Endodermal cell (in vitro differentiated cells): ENCODE data around the gene ZCCHC14. TPM values are rescaled to one million over a fixed set of nuclear protein-coding genes. Genes with fewer than 3 reads are reported as not detected.

ENCODE experiments used
- DNase-seq: peaks from one replicate; pipeline ENCODE4 v3.0.0-alpha.2; 2017
- H3K27ac ChIP-seq: 2 replicates; pipeline ENCODE4 v1.5.1; 2013; ENCODE audit warnings: mild to moderate bottlenecking, low read depth, low read length, moderate library complexity
- H3K27me3 ChIP-seq: 2 replicates; pipeline ENCODE4 v1.6.1; 2013; ENCODE audit warnings: mild to moderate bottlenecking, low read length, moderate library complexity; ENCODE audit not compliant: insufficient read depth, control insufficient read depth, poor library complexity, severe bottlenecking
- H3K36me3 ChIP-seq: 2 replicates; pipeline ENCODE4 v1.7.0; 2013; ENCODE audit warnings: mild to moderate bottlenecking, low read length, moderate library complexity; ENCODE audit not compliant: control insufficient read depth, insufficient read depth
- H3K4me1 ChIP-seq: one replicate; pipeline ENCODE4 v1.7.0; 2013; ENCODE audit warnings: low read length; ENCODE audit not compliant: control insufficient read depth, insufficient read depth
- H3K4me3 ChIP-seq: 2 replicates; pipeline ENCODE4 v1.5.1; 2013; ENCODE audit warnings: mild to moderate bottlenecking, low read length, moderate library complexity
- H3K9ac ChIP-seq: 2 replicates; pipeline ENCODE4 v1.6.1; 2013; ENCODE audit warnings: mild to moderate bottlenecking, low read length, moderate library complexity; ENCODE audit not compliant: poor library complexity, severe bottlenecking; ENCODE audit errors: extremely low read depth
- H3K9me3 ChIP-seq: 2 replicates; pipeline ENCODE4 v1.6.1; 2013; ENCODE audit warnings: mild to moderate bottlenecking, low read length, moderate library complexity; ENCODE audit not compliant: control insufficient read depth
- H3K27ac Mint-ChIP-seq: 2 replicates; pipeline ENCODE4 v1.8.0; 2020; ENCODE audit warnings: mixed read lengths
- H3K27me3 Mint-ChIP-seq: 2 replicates; pipeline ENCODE4 v1.8.0; 2021; ENCODE audit warnings: mild to moderate bottlenecking, mixed read lengths; ENCODE audit not compliant: insufficient read depth
- H3K36me3 Mint-ChIP-seq: 2 replicates; pipeline ENCODE4 v1.8.0; 2020; ENCODE audit warnings: low read depth, mixed read lengths
- H3K4me1 Mint-ChIP-seq: 2 replicates; pipeline ENCODE4 v1.8.0; 2020; ENCODE audit warnings: mixed read lengths
- H3K4me3 Mint-ChIP-seq: 2 replicates; pipeline ENCODE4 v1.8.0; 2020; ENCODE audit warnings: mild to moderate bottlenecking, moderate library complexity, mixed read lengths
- H3K9me3 Mint-ChIP-seq: 2 replicates; pipeline ENCODE4 v1.8.0; 2020; ENCODE audit warnings: mild to moderate bottlenecking, mixed read lengths
- CTCF ChIP-seq: fragments of 200-600 bp; sonication (generic); conservative IDR thresholded peaks from 2 replicates; pipeline ENCODE4 v1.5.0; 2021; ENCODE audit warnings: antibody characterized with exemption, mild to moderate bottlenecking
- WGBS, 2 experiments: methylation state at CpG; one replicate each; pipeline versions ENCODE4 v1.1.5 to v1.1.7; 2013; ENCODE audit warnings: missing lambda C conversion rate in 2 of 2, mixed read lengths in 1 of 2; ENCODE audit not compliant: insufficient coverage in 1 of 2, insufficient read length in 1 of 2; 5-methylcytosine and 5-hydroxymethylcytosine counted together
- total RNA-seq, 2 donors: library from RNA; stranded (reverse); fragmentation: NEBNext Ultra II Directional in 1 of 2; extraction: Animal tissue kit (Norgen Biotek cat#: 25700) in 1 of 2; gene quantifications; 2 replicates in 1 of 2; 3 replicates in 1 of 2; pipeline ENCODE4 v1.2.1, GENCODE V29; 2021

The ZCCHC14 gene
- total RNA-seq, 2 donors from 2014 or later, result 27.3 to 33.7 TPM

DNA sequence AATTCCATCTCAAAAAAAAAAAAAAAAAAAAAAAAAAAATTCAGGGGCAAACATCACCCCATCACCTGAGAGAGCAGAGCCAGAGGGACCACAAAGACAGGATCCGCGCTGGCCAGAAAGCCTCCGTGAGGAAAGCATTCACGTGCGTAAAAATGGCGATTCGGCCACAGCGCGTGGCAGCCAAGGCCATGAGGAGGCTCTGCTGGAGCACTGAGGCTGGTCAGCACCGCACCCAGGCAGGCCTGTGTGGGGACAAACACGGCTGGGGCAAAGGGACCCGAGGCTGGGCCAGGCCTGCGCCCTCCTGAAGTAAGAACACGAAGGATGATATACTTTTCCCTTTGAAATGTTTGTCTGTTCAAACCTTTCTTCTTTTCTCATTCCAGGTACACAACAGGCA, 55.5 kb downstream of the ZCCHC14 start:
- WGBS, 2 experiments, result 91 to 95% methylated on average over 4 to 14 of the region's 14 CpGs
- Histone ChIP-seq H3K27me3 (no peaks in the 10 kb centered on the region), H3K27ac (no peak overlapping the region), H3K9ac (no peak overlapping the region), H3K4me1 (no peaks in the 10 kb centered on the region), H3K4me3 (no peak overlapping the region), H3K9me3 (no peaks in the 10 kb centered on the region), H3K36me3 (peaks cover 11% of the 10 kb centered on the region)
- peaks cover 25% of the 10 kb centered on the region for H3K36me3 Mint-ChIP-seq
- no peak for TF ChIP-seq CTCF
- H3K9me3 Mint-ChIP-seq, result no peaks in the 10 kb centered on the region
- peaks cover 6% of the 10 kb centered on the region for H3K4me1 Mint-ChIP-seq
- no peak overlapping the region for H3K27ac Mint-ChIP-seq
- H3K27me3 Mint-ChIP-seq, result no peaks in the 10 kb centered on the region
- DNase-seq, result no peak
- no peak overlapping the region for H3K4me3 Mint-ChIP-seq

DNA sequence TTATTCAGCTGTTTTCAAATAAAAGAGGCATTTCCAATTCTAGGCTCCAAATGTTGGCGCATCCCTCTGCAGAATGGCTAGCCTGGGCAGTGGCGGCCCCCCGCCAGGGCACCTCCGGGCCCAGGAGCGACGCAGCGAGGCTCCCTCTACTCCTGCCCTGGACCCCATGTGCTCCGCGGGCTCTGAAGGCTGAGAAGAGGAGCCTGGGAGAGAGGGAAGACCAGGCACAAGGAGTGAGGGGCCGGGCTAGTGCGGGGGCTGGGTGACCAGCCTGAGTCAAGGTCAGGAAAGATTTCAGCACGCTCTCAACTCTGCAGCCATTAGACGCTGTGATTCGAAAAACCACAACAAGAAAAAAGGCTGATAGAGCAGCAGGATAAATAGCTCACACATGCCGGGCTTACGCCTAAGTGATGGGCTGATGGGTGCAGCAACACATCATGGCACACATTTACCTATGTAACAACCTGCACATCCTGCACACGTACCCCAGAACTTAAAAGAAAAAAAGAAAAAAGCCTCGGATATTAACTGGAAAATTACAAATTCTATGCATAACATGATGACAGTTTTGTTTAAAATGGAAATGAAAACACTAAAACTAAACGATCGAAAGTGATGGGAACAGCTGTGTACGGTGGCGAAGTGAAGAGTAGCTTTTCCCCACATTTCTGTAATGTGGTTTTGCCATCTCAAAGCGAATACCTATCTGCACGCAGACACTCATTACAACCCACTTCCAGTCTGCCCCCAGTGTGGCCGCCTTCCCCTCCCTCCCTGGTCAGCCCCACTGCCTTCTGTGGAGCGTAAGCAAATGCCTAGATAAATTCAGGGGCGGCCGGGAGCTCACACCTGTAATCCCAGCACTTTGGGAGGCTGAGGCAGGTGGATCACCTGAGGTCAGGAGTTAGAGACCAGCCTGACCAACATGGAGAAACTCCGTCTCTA, 56.3 kb downstream of the ZCCHC14 start:
- Histone ChIP-seq H3K9me3 (no peaks in the 10 kb centered on the region), H3K9ac (no peak overlapping the region), H3K36me3 (peaks cover 10% of the 10 kb centered on the region), H3K27ac (no peak overlapping the region), H3K4me1 (no peaks in the 10 kb centered on the region), H3K4me3 (no peak overlapping the region), H3K27me3 (no peaks in the 10 kb centered on the region)
- Mint-ChIP-seq H3K4me3 (no peak overlapping the region), H3K27me3 (no peaks in the 10 kb centered on the region), H3K9me3 (no peaks in the 10 kb centered on the region), H3K4me1 (peaks cover 6% of the 10 kb centered on the region), H3K36me3 (peaks cover 24% of the 10 kb centered on the region), H3K27ac (no peak overlapping the region)
- TF ChIP-seq CTCF, result no peak
- 86 to 92% methylated on average over 17 to 29 of the region's 29 CpGs for WGBS, 2 experiments
- no peak for DNase-seq

DNA sequence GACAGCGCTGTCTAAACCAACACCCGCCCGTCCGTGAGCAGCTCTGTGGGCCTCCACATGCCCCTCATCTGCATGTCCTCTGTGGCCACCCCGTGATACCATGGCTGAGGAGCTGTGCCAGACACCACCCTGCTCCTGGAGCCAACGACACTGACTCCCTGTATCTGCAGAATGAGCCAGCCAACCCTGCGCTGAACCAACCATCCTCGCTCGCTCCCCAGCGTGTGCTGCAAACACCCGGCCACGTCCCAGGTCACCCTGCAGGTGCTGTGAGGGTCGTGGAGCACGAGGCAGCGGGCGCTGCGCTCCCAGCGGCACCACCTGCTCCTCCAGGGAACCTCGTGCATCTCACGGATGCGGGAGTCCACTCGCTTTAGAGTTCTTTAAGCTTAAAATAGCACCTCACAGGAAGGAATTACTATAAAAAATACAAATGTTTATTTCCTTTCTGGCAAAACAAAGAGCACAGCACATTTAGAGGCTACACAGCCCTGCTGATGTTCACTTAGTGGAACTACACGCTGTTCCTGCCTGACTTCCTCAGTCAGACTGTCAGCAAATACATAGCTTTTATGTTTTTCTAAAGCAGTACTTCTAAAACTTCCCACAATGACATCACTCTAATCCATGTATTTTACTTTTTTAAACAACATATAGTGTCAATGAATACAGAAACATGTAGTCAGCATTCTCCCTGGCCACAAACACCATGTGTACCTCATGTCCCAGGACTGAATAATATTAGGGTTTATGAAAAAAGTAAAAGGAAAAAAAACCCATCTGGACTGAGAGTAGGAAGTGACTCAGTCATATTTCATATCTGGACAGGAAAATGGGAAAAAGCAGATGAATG, 57.2 kb downstream of the ZCCHC14 start:
- no peak for DNase-seq
- 92 to 95% methylated on average over 22 to 23 of the region's 23 CpGs for WGBS, 2 experiments
- no peaks in the 10 kb centered on the region for H3K9me3 Mint-ChIP-seq
- H3K27ac ChIP-seq, result no peak overlapping the region
- H3K4me3 ChIP-seq, result no peak overlapping the region
- no peak overlapping the region for H3K27ac Mint-ChIP-seq
- peaks cover 12% of the 10 kb centered on the region for H3K36me3 ChIP-seq
- H3K27me3 Mint-ChIP-seq, result no peaks in the 10 kb centered on the region
- no peaks in the 10 kb centered on the region for H3K9me3 ChIP-seq
- peaks cover 21% of the 10 kb centered on the region for H3K36me3 Mint-ChIP-seq
- H3K4me1 Mint-ChIP-seq, result peaks cover 6% of the 10 kb centered on the region
- H3K4me3 Mint-ChIP-seq, result no peak overlapping the region
- H3K27me3 ChIP-seq, result no peaks in the 10 kb centered on the region
- H3K4me1 ChIP-seq, result no peaks in the 10 kb centered on the region
- TF ChIP-seq CTCF, result no peak
- H3K9ac ChIP-seq, result no peak overlapping the region
